ENCODE results near the gene MAP4K2.
"Not testable (repeated sequence)": the region's sequence is repeated elsewhere in the genome, so short reads cannot be mapped to it uniquely, and the experiment has no call there.

The MAP4K2 gene

GRCh38 chr11:64826062-64826461 is 23.0 kb upstream of the MAP4K2 start:
- Histone ChIP-seq H3K4me2 (ENCODE audit: low read length) (no peak overlapping the region), H3K9ac (no peak overlapping the region), H3K9me3 (ENCODE audit: control insufficient read depth, low read length) (no peaks in the 10 kb centered on the region), H3K36me3 (ENCODE audit: control insufficient read depth, insufficient read depth, low read length) (no peaks in the 10 kb centered on the region), H3K4me1 (no peaks in the 10 kb centered on the region), H3K4me3 (ENCODE audit: low read depth, low read length) (no peak overlapping the region), H3K79me2 (no peaks in the 10 kb centered on the region), H2AFZ (no peak overlapping the region), H3K27ac (no peak overlapping the region), H3K27me3 (ENCODE audit: control insufficient read depth, insufficient read depth, low read length) (no peaks in the 10 kb centered on the region)
- TF ChIP-seq CTCF (IDR thresholded peaks at IDR 0.05), result no peak

- Histone ChIP-seq H3K36me3 (ENCODE audit: control insufficient read depth, insufficient read depth, low read length) (no peaks in the 10 kb centered on the region), H3K27ac (no peak overlapping the region), H3K27me3 (ENCODE audit: control insufficient read depth, insufficient read depth, low read length) (no peaks in the 10 kb centered on the region), H3K4me2 (ENCODE audit: low read length) (no peak overlapping the region), H3K79me2 (no peaks in the 10 kb centered on the region), H3K4me1 (no peaks in the 10 kb centered on the region), H3K4me3 (ENCODE audit: low read depth, low read length) (no peak overlapping the region), H3K9me3 (ENCODE audit: control insufficient read depth, low read length) (no peaks in the 10 kb centered on the region), H3K9ac (no peak overlapping the region), H2AFZ (no peak overlapping the region)
- TF ChIP-seq CTCF (IDR thresholded peaks at IDR 0.05), result no peak
Observed at GRCh38 chr11:64823568-64824119, 20.6 kb upstream of the MAP4K2 start.

GRCh38 chr11:64817476-64817875 is 14.5 kb upstream of the MAP4K2 start:
- Histone ChIP-seq H3K36me3 (ENCODE audit: control insufficient read depth, insufficient read depth, low read length) (no peaks in the 10 kb centered on the region), H3K4me3 (ENCODE audit: low read depth, low read length) (no peak overlapping the region), H2AFZ (no peak overlapping the region), H3K9ac (no peak overlapping the region), H3K9me3 (ENCODE audit: control insufficient read depth, low read length) (no peaks in the 10 kb centered on the region), H3K4me2 (ENCODE audit: low read length) (no peak overlapping the region), H3K27me3 (ENCODE audit: control insufficient read depth, insufficient read depth, low read length) (no peaks in the 10 kb centered on the region), H3K27ac (no peak overlapping the region), H3K79me2 (no peaks in the 10 kb centered on the region), H3K4me1 (no peaks in the 10 kb centered on the region)
- TF ChIP-seq CTCF (IDR thresholded peaks at IDR 0.05), result no peak

GRCh38 chr11:64815433-64815832 is 12.4 kb upstream of the MAP4K2 start:
- H3K27me3 ChIP-seq (ENCODE audit: control insufficient read depth, insufficient read depth, low read length); H3K4me3 ChIP-seq (ENCODE audit: low read depth, low read length); H3K9me3 ChIP-seq (ENCODE audit: control insufficient read depth, low read length); H3K79me2 ChIP-seq; H3K9ac ChIP-seq; H3K4me2 ChIP-seq (ENCODE audit: low read length); H3K27ac ChIP-seq; H2AFZ ChIP-seq; H3K4me1 ChIP-seq; H3K36me3 ChIP-seq (ENCODE audit: control insufficient read depth, insufficient read depth, low read length): not testable (repeated sequence)

GRCh38 chr11:64814712-64815187 is 11.7 kb upstream of the MAP4K2 start:
- Histone ChIP-seq H2AFZ (no peak overlapping the region), H3K79me2 (no peaks in the 10 kb centered on the region), H3K4me1 (no peaks in the 10 kb centered on the region), H3K4me2 (ENCODE audit: low read length) (no peak overlapping the region), H3K9me3 (ENCODE audit: control insufficient read depth, low read length) (no peaks in the 10 kb centered on the region), H3K27ac (no peak overlapping the region), H3K27me3 (ENCODE audit: control insufficient read depth, insufficient read depth, low read length) (no peaks in the 10 kb centered on the region), H3K4me3 (ENCODE audit: low read depth, low read length) (no peak overlapping the region), H3K36me3 (ENCODE audit: control insufficient read depth, insufficient read depth, low read length) (no peaks in the 10 kb centered on the region), H3K9ac (no peak overlapping the region)
- no peak for TF ChIP-seq CTCF (IDR thresholded peaks at IDR 0.05)
